ENCODE data around the gene AP1S1.
"Not testable (repeated sequence)": the region's sequence is repeated elsewhere in the genome, so short reads cannot be mapped to it uniquely, and the experiment has no call there.

AP1S1 gene

GRCh38 chr7:101153969-101154692, at the start of gene AP1S1:
AP1S1 (plus strand) TSS chr7:101154476; CDS start chr7:101154515, 39 bp downstream.
- peaks cover 3% of the 10 kb centered on the region; the same call in 1 of the 2 replicates for H3K27me3 ChIP-seq (ENCODE audit: control insufficient read depth, insufficient read depth, low read length)
- peaks cover 17% of the 10 kb centered on the region for H3K36me3 ChIP-seq (ENCODE audit: control insufficient read depth, insufficient read depth, low read length)
- peaks cover 26% of the 10 kb centered on the region for H3K4me1 ChIP-seq (ENCODE audit: control insufficient read depth, insufficient read depth, low read length)
- H3K9me3 ChIP-seq (ENCODE audit: control insufficient read depth, insufficient read depth, low read depth, low read length): no peaks in the 10 kb centered on the region
- peak within 1 kb of the TSS; percentile 68; the same call in 1 of the 2 replicates for H3K27ac ChIP-seq (ENCODE audit: low read depth, low read length)
- peak within 1 kb of the TSS; percentile 69 for H3K9ac ChIP-seq (ENCODE audit: low read length)
- peak within 1 kb of the TSS; percentile 75 for H3K4me3 ChIP-seq (ENCODE audit: low read depth, low read length)

DNA sequence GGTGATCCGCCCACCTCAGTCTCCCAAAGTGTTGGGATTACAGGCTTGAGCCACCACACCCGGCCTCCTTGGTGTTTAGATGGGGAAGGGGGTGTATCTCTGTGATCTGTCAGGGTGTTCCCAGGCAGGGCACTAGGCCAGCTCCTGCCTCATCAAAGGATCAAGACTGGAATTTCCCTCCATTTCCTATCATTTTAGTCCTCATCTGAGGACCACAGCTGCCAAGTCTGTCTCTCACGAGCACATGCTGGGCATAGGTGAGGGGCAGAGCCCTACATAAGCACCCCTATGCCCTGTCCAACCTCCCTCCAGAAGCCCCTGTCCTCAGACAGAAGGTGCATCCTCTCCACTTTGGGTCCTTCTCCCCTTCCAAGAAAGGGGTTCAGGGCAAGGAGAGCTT, 49.5 kb upstream of the AP1S1 start:
- Histone ChIP-seq H3K27me3 (ENCODE audit: control insufficient read depth, insufficient read depth, low read length) (no peaks in the 10 kb centered on the region), H3K27ac (ENCODE audit: low read depth, low read length) (no peak overlapping the region), H3K4me1 (ENCODE audit: control insufficient read depth, insufficient read depth, low read length) (peaks cover 23% of the 10 kb centered on the region), H3K9ac (ENCODE audit: low read length) (no peak overlapping the region), H3K4me3 (ENCODE audit: low read depth, low read length) (no peak overlapping the region), H3K36me3 (ENCODE audit: control insufficient read depth, insufficient read depth, low read length) (no peaks in the 10 kb centered on the region), H3K9me3 (ENCODE audit: control insufficient read depth, insufficient read depth, low read depth, low read length) (no peaks in the 10 kb centered on the region)

DNA sequence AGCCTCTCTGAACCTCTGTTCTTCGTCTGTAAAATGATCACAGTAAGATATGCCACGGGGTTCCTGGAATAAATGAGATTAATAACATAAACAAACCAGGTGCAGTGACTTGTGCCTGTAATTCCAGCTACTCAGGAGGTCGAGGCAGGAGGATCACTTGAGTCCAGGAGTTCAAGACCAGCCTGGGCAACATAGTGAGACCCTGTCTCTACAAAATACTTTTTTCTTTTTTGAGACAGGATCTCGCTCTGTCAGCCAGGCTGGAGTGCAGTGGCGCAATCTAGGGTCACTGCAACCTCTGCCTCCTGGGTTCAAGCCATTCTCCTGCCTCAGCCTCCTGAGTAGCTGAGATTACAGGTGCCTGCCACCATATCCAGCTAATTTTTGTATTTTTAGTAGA, 49.0 kb upstream of the AP1S1 start:
- H3K27me3 ChIP-seq (ENCODE audit: control insufficient read depth, insufficient read depth, low read length); H3K36me3 ChIP-seq (ENCODE audit: control insufficient read depth, insufficient read depth, low read length); H3K27ac ChIP-seq (ENCODE audit: low read depth, low read length); H3K4me3 ChIP-seq (ENCODE audit: low read depth, low read length); H3K9me3 ChIP-seq (ENCODE audit: control insufficient read depth, insufficient read depth, low read depth, low read length); H3K9ac ChIP-seq (ENCODE audit: low read length): not testable (repeated sequence)
- H3K4me1 ChIP-seq (ENCODE audit: control insufficient read depth, insufficient read depth, low read length): peaks cover 20% of the 10 kb centered on the region

GRCh38 chr7:101106386-101106785, 47.9 kb upstream of the AP1S1 start:
- Histone ChIP-seq H3K27ac (ENCODE audit: low read depth, low read length) (no peak overlapping the region), H3K36me3 (ENCODE audit: control insufficient read depth, insufficient read depth, low read length) (no peaks in the 10 kb centered on the region), H3K9me3 (ENCODE audit: control insufficient read depth, insufficient read depth, low read depth, low read length) (no peaks in the 10 kb centered on the region), H3K9ac (ENCODE audit: low read length) (no peak overlapping the region), H3K27me3 (ENCODE audit: control insufficient read depth, insufficient read depth, low read length) (no peaks in the 10 kb centered on the region), H3K4me1 (ENCODE audit: control insufficient read depth, insufficient read depth, low read length) (peaks cover 9% of the 10 kb centered on the region; the same call in 1 of the 2 replicates), H3K4me3 (ENCODE audit: low read depth, low read length) (no peak overlapping the region)

DNA sequence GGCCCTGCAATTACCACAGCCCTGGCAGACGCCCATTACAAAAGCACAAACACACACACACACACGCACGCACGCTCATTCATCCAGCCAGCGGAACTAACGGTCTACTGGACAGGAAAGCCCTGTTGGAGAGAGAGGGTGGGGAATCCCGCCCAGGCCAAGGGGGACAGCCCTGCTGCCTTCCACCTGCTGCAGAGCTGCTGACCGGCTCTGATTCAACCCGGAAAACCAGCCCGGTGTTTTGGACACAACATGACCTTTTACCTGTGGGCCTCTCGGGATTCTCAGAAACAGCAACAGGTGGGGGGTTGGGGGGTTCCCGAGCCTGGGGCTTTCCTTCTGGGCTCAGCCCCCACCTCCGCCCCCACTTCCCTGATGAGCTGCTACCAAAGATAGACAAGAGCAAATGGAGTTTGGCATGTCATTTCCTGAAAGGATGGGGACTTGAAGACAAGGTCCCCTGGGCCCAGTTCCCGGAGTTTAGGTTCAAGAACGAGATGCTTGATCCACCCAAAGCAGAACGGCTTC, 45.9 kb upstream of the AP1S1 start:
- no peaks in the 10 kb centered on the region for H3K36me3 ChIP-seq (ENCODE audit: control insufficient read depth, insufficient read depth, low read length)
- H3K4me3 ChIP-seq (ENCODE audit: low read depth, low read length): no peak overlapping the region
- H3K27me3 ChIP-seq (ENCODE audit: control insufficient read depth, insufficient read depth, low read length): no peaks in the 10 kb centered on the region
- peaks cover 1% of the 10 kb centered on the region; the same call in 1 of the 2 replicates for H3K4me1 ChIP-seq (ENCODE audit: control insufficient read depth, insufficient read depth, low read length)
- no peak overlapping the region for H3K27ac ChIP-seq (ENCODE audit: low read depth, low read length)
- no peaks in the 10 kb centered on the region for H3K9me3 ChIP-seq (ENCODE audit: control insufficient read depth, insufficient read depth, low read depth, low read length)
- H3K9ac ChIP-seq (ENCODE audit: low read length): no peak overlapping the region

- Histone ChIP-seq H3K9me3 (ENCODE audit: control insufficient read depth, insufficient read depth, low read depth, low read length) (no peaks in the 10 kb centered on the region), H3K4me1 (ENCODE audit: control insufficient read depth, insufficient read depth, low read length) (peaks cover under 1% of the 10 kb centered on the region; the same call in 1 of the 2 replicates), H3K4me3 (ENCODE audit: low read depth, low read length) (no peak overlapping the region), H3K27ac (ENCODE audit: low read depth, low read length) (no peak overlapping the region), H3K27me3 (ENCODE audit: control insufficient read depth, insufficient read depth, low read length) (no peaks in the 10 kb centered on the region), H3K36me3 (ENCODE audit: control insufficient read depth, insufficient read depth, low read length) (no peaks in the 10 kb centered on the region), H3K9ac (ENCODE audit: low read length) (no peak overlapping the region)
These were observed 45.3 kb upstream of the AP1S1 start for GRCh38 chr7:101108961-101109360.

DNA sequence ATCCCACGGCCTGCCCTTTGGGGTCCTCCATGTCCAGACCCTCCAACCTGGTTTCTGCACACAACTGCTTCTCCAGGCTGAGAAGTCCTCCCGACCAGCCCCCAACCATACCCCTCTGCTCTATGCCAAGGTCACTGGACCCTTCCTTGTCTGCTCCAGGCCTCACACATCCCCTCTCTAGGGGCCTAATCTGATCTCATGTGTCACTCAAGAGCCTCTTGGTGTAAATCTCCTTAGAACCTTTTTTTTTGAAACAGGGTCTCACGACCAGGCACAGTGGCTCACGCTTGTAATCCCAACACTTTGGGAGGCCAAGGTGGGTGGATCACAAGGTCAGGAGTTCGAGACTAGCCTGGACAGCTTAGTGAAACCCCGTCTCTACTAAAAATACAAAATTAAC, 44.9 kb upstream of the AP1S1 start:
- H3K4me1 ChIP-seq (ENCODE audit: control insufficient read depth, insufficient read depth, low read length): peaks cover 5% of the 10 kb centered on the region; the same call in 1 of the 2 replicates
- H3K36me3 ChIP-seq (ENCODE audit: control insufficient read depth, insufficient read depth, low read length): no peaks in the 10 kb centered on the region
- H3K4me3 ChIP-seq (ENCODE audit: low read depth, low read length): no peak overlapping the region
- H3K9ac ChIP-seq (ENCODE audit: low read length): no peak overlapping the region
- H3K27me3 ChIP-seq (ENCODE audit: control insufficient read depth, insufficient read depth, low read length): no peaks in the 10 kb centered on the region
- no peak overlapping the region for H3K27ac ChIP-seq (ENCODE audit: low read depth, low read length)
- H3K9me3 ChIP-seq (ENCODE audit: control insufficient read depth, insufficient read depth, low read depth, low read length): no peaks in the 10 kb centered on the region

- no peaks in the 10 kb centered on the region for H3K27me3 ChIP-seq (ENCODE audit: control insufficient read depth, insufficient read depth, low read length)
- no peak overlapping the region for H3K27ac ChIP-seq (ENCODE audit: low read depth, low read length)
These were observed 43.0 kb upstream of the AP1S1 start for GRCh38 chr7:101111261-101111660.

GRCh38 chr7:101112233-101112632, 42.0 kb upstream of the AP1S1 start:
- no peaks in the 10 kb centered on the region for H3K9me3 ChIP-seq (ENCODE audit: control insufficient read depth, insufficient read depth, low read depth, low read length)
- H3K4me1 ChIP-seq (ENCODE audit: control insufficient read depth, insufficient read depth, low read length): peaks cover 9% of the 10 kb centered on the region; the same call in 1 of the 2 replicates
- no peaks in the 10 kb centered on the region for H3K36me3 ChIP-seq (ENCODE audit: control insufficient read depth, insufficient read depth, low read length)
- H3K27me3 ChIP-seq (ENCODE audit: control insufficient read depth, insufficient read depth, low read length): no peaks in the 10 kb centered on the region
- H3K9ac ChIP-seq (ENCODE audit: low read length): no peak overlapping the region
- H3K4me3 ChIP-seq (ENCODE audit: low read depth, low read length): no peak overlapping the region
- no peak overlapping the region for H3K27ac ChIP-seq (ENCODE audit: low read depth, low read length)

More at GRCh38 chr7:101111261-101111660, 43.0 kb upstream of the AP1S1 start:
- Histone ChIP-seq H3K9me3 (ENCODE audit: control insufficient read depth, insufficient read depth, low read depth, low read length) (no peaks in the 10 kb centered on the region), H3K36me3 (ENCODE audit: control insufficient read depth, insufficient read depth, low read length) (no peaks in the 10 kb centered on the region), H3K4me1 (ENCODE audit: control insufficient read depth, insufficient read depth, low read length) (peaks cover 5% of the 10 kb centered on the region; the same call in 1 of the 2 replicates), H3K9ac (ENCODE audit: low read length) (no peak overlapping the region), H3K4me3 (ENCODE audit: low read depth, low read length) (no peak overlapping the region)

DNA sequence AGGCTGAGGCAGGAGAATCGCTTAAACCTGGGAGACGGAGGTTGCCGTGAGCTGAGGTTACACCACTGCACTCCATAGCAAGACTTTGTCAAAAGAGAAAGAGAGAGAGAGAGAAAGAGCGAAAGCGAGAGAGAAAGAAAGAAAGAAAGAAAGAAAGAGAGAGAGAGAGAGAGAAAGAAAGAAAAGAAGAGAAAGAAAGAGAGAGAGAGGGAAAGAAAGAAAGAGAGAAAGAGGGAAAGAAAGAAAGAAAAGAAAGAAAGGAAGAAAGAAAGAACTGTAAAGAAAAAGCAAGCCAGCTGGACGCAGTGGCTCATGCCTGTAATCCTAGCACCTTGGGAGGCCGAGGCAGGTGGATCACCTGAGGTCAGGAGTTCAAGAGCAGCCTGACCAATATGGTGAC, 41.1 kb upstream of the AP1S1 start:
- not testable (repeated sequence) for H3K9me3 ChIP-seq (ENCODE audit: control insufficient read depth, insufficient read depth, low read depth, low read length); H3K9ac ChIP-seq (ENCODE audit: low read length); H3K27me3 ChIP-seq (ENCODE audit: control insufficient read depth, insufficient read depth, low read length); H3K4me3 ChIP-seq (ENCODE audit: low read depth, low read length); H3K36me3 ChIP-seq (ENCODE audit: control insufficient read depth, insufficient read depth, low read length); H3K27ac ChIP-seq (ENCODE audit: low read depth, low read length)
- peaks cover 12% of the 10 kb centered on the region; the same call in 1 of the 2 replicates for H3K4me1 ChIP-seq (ENCODE audit: control insufficient read depth, insufficient read depth, low read length)

- Histone ChIP-seq H3K9ac (ENCODE audit: low read length) (peak overlapping the region; percentile 12), H3K9me3 (ENCODE audit: control insufficient read depth, insufficient read depth, low read depth, low read length) (no peaks in the 10 kb centered on the region), H3K4me1 (ENCODE audit: control insufficient read depth, insufficient read depth, low read length) (peaks cover 12% of the 10 kb centered on the region; the same call in 1 of the 2 replicates), H3K27ac (ENCODE audit: low read depth, low read length) (no peak overlapping the region), H3K36me3 (ENCODE audit: control insufficient read depth, insufficient read depth, low read length) (no peaks in the 10 kb centered on the region), H3K4me3 (ENCODE audit: low read depth, low read length) (no peak overlapping the region), H3K27me3 (ENCODE audit: control insufficient read depth, insufficient read depth, low read length) (no peaks in the 10 kb centered on the region)
These were observed 40.4 kb upstream of the AP1S1 start for GRCh38 chr7:101113836-101114235.
